IMR-90 (cell line): ENCODE measurements around the gene SLC6A7. TPM values are rescaled to one million over a fixed set of nuclear protein-coding genes. Genes with fewer than 3 reads are reported as not detected.
A peak's percentile ranks its signal among the peaks of the same experiment; 100 is the strongest.

Experiments
- ATAC-seq: fragments of 200-7000 bp; cut with Tn5 transposase; 2 replicates; pipeline ENCODE4 v1.9.1; 2020; ENCODE audit warnings: low read depth, mild to moderate bottlenecking, moderate library complexity
- BruUV-seq: library from RNA; stranded (reverse); fragments of 400-500 nt; replicated peaks from 2 replicates; lab custom pipeline; 2021; lab: Mats Ljungman, UMichigan
- CTCF ChIA-PET: fragments of 300-600 bp; formaldehyde crosslinking; extraction: SDS; loops from one replicate; lab custom pipeline; 2021; ENCODE audit warnings: antibody characterized with exemption; lab: Yijun Ruan, JAX
- POLR2A ChIA-PET: fragments of 300-600 bp; sonication (Branson Sonifier 250); formaldehyde crosslinking; loops from one replicate; lab custom pipeline; 2022; ENCODE audit warnings: antibody characterized with exemption; ENCODE audit not compliant: unreplicated experiment; lab: Charles Lee
- DNase-seq: peaks from one replicate; pipeline ENCODE4 v3.0.0; 2013
- H2AFZ ChIP-seq: replicated peaks from 2 replicates; pipeline ENCODE3; 2013; ENCODE audit warnings: low read length, mild to moderate bottlenecking; ENCODE audit not compliant: poor library complexity
- H2AK5ac ChIP-seq: 2 replicates; pipeline ENCODE4 v1.6.1; 2013; ENCODE audit warnings: low read depth, low read length, inconsistent platforms
- H2AK9ac ChIP-seq: replicated peaks from 2 replicates; pipeline ENCODE3; 2013; ENCODE audit warnings: mild to moderate bottlenecking, low read depth, low read length, moderate library complexity; ENCODE audit not compliant: poor library complexity
- H2BK120ac ChIP-seq: 2 replicates; pipeline ENCODE4 v1.6.1; 2013; ENCODE audit warnings: low read depth, low read length, inconsistent platforms
- H2BK15ac ChIP-seq: 3 replicates; pipeline ENCODE4 v1.6.1; 2013; ENCODE audit warnings: low read depth, low read length, inconsistent platforms
- H2BK20ac ChIP-seq: 2 replicates; pipeline ENCODE4 v1.6.1; 2013; ENCODE audit warnings: low read depth, mild to moderate bottlenecking, inconsistent platforms, low read length, moderate library complexity
- H2BK5ac ChIP-seq: 2 replicates; pipeline ENCODE4 v1.6.1; 2013; ENCODE audit warnings: mild to moderate bottlenecking, low read depth, low read length, inconsistent platforms; ENCODE audit not compliant: poor library complexity, severe bottlenecking
- H3K14ac ChIP-seq: replicated peaks from 2 replicates; pipeline ENCODE4 v1.6.1; 2013; ENCODE audit warnings: low read depth, low read length, inconsistent platforms
- H3K18ac ChIP-seq: 2 replicates; pipeline ENCODE4 v1.6.1; 2013; ENCODE audit warnings: low read depth, low read length, control low read depth
- H3K23ac ChIP-seq: 2 replicates; pipeline ENCODE4 v1.6.1; 2013; ENCODE audit warnings: low read depth, low read length, inconsistent platforms
- H3K27ac ChIP-seq: 2 replicates; pipeline ENCODE4 v1.5.1; 2013; ENCODE audit warnings: mild to moderate bottlenecking, control low read depth, low read length; ENCODE audit not compliant: insufficient read depth
- H3K27me3 ChIP-seq: 2 replicates; pipeline ENCODE4 v1.6.1; 2013; ENCODE audit warnings: low read length; ENCODE audit not compliant: control insufficient read depth, insufficient read depth
- H3K36me3 ChIP-seq: 2 replicates; pipeline ENCODE4 v1.6.1; 2013; ENCODE audit warnings: low read length, mixed read lengths; ENCODE audit not compliant: control insufficient read depth, insufficient read depth
- H3K4ac ChIP-seq: 2 replicates; pipeline ENCODE4 v1.6.1; 2013; ENCODE audit warnings: low read depth, low read length, inconsistent platforms
- H3K4me1 ChIP-seq: 2 replicates; pipeline ENCODE4 v1.6.1; 2013; ENCODE audit warnings: low read length, mixed read lengths; ENCODE audit not compliant: control insufficient read depth, insufficient read depth
- H3K4me2 ChIP-seq: 2 replicates; pipeline ENCODE4 v1.6.1; 2013; ENCODE audit warnings: low read depth, mild to moderate bottlenecking, control low read depth, low read length, moderate library complexity
- H3K4me3 ChIP-seq: 2 replicates; pipeline ENCODE4 v1.5.1; 2013; ENCODE audit warnings: low read depth, mild to moderate bottlenecking, control low read depth, low read length, moderate library complexity; ENCODE audit not compliant: insufficient read depth
- H3K56ac ChIP-seq: 2 replicates; pipeline ENCODE4 v1.6.1; 2013; ENCODE audit warnings: low read length, inconsistent platforms; ENCODE audit not compliant: insufficient read depth; ENCODE audit errors: extremely low read depth
- H3K79me1 ChIP-seq, 2 experiments: 2 replicates each; pipeline ENCODE4 v1.6.1; 2013; ENCODE audit warnings: low read length in 2 of 2, inconsistent platforms in 1 of 2, low read depth in 1 of 2
- H3K9ac ChIP-seq: 2 replicates; pipeline ENCODE4 v1.6.1; 2013; ENCODE audit warnings: low read depth, low read length, control low read depth
- H3K9me1 ChIP-seq: 2 replicates; pipeline ENCODE4 v1.6.1; 2013; ENCODE audit warnings: low read length, inconsistent platforms; ENCODE audit not compliant: insufficient read depth
- H3K9me3 ChIP-seq: 2 replicates; pipeline ENCODE4 v1.6.1; 2013; ENCODE audit warnings: low read length; ENCODE audit not compliant: control insufficient read depth, insufficient read depth
- H4K20me1 ChIP-seq: 2 replicates; pipeline ENCODE4 v1.6.1; 2013; ENCODE audit warnings: low read length, inconsistent platforms; ENCODE audit not compliant: insufficient read depth
- H4K5ac ChIP-seq: 2 replicates; pipeline ENCODE4 v1.6.1; 2013; ENCODE audit warnings: mild to moderate bottlenecking, low read depth, low read length, control low read depth
- H4K8ac ChIP-seq, 2 experiments: 2 replicates each; pipeline ENCODE4 v1.6.1; 2013; ENCODE audit warnings: low read depth in 2 of 2, low read length in 2 of 2, control low read depth in 1 of 2, inconsistent platforms in 1 of 2
- H4K91ac ChIP-seq: 2 replicates; pipeline ENCODE4 v1.6.1; 2013; ENCODE audit warnings: low read depth, low read length, inconsistent platforms; ENCODE audit not compliant: insufficient read depth
- CEBPB ChIP-seq: IDR thresholded peaks from 2 replicates; pipeline ENCODE4 v1.6.1; 2012; ENCODE audit warnings: low read depth, low read length, improper control_type of control experiment
- CHD1 ChIP-seq: IDR thresholded peaks from 2 replicates; pipeline ENCODE4 v1.6.1; 2012; ENCODE audit warnings: low read depth, low read length, improper control_type of control experiment
- ELK1 ChIP-seq: fragments of 150-350 bp; IDR thresholded peaks from 2 replicates; pipeline ENCODE4 v1.6.1; 2016; ENCODE audit warnings: low read depth, mild to moderate bottlenecking, low read length, moderate library complexity, borderline replicate concordance
- MAZ ChIP-seq: IDR thresholded peaks from 2 replicates; pipeline ENCODE4 v1.6.1; 2012; ENCODE audit warnings: low read depth, mild to moderate bottlenecking, low read length, improper control_type of control experiment, moderate library complexity, borderline replicate concordance
- MXI1 ChIP-seq: IDR thresholded peaks from 2 replicates; pipeline ENCODE4 v1.6.1; 2012; ENCODE audit warnings: low read depth, mild to moderate bottlenecking, low read length, moderate library complexity, borderline replicate concordance
- RAD21 ChIP-seq: IDR thresholded peaks from 2 replicates; pipeline ENCODE4 v1.6.1; 2012; ENCODE audit warnings: low read length, improper control_type of control experiment
- RFX5 ChIP-seq: IDR thresholded peaks from 2 replicates; pipeline ENCODE4 v1.8.0; 2012; ENCODE audit warnings: low read depth, mild to moderate bottlenecking, low read length, moderate library complexity
- SMC3 ChIP-seq: fragments of 150-350 bp; IDR thresholded peaks from 2 replicates; pipeline ENCODE4 v1.6.1; 2016; ENCODE audit warnings: low read depth, mild to moderate bottlenecking, antibody characterized with exemption, low read length, moderate library complexity
- WGBS, 2 experiments: methylation state at CpG; one replicate each; pipeline versions ENCODE4 v1.1.5 to v1.1.7; 2013; ENCODE audit warnings: missing lambda C conversion rate in 2 of 2; ENCODE audit not compliant: insufficient read length in 1 of 2; ENCODE audit errors: extremely low coverage in 2 of 2; 5-methylcytosine and 5-hydroxymethylcytosine counted together
- dilution Hi-C: fragments of 300-500 bp; cut with HindIII; formaldehyde crosslinking; loops from one replicate; pipeline ENCODE4 v1.14.3; 2018; ENCODE audit warnings: low sequenced_read_pairs; ENCODE audit not compliant: unreplicated experiment
- in situ Hi-C: fragments of 300-500 bp; cut with MboI; formaldehyde crosslinking; loops from 3 replicates; pipeline ENCODE4 v1.14.3; 2019; ENCODE audit warnings: low sequenced_read_pairs, inconsistent platforms, mixed read lengths
- intact Hi-C: fragments of 100-400 bp; cut with micrococcal nuclease; formaldehyde crosslinking; loops from 2 replicates; pipeline ENCODE4 v1.10.0; 2022
- polyA plus RNA-seq, 3 experiments: library from polyadenylated mRNA; depleted of rRNA; stranded (reverse); fragments of >200 nt; gene quantifications; 2 replicates each; pipeline ENCODE4 v1.2.3, GENCODE V29; 2012; ENCODE audit warnings: low replicate concordance in 1 of 3
- total RNA-seq: library from RNA; depleted of rRNA; stranded (reverse); fragments of >200 nt; gene quantifications from 2 replicates; pipeline ENCODE4 v1.2.3, GENCODE V29; 2012

The SLC6A7 gene
- total and polyA plus RNA-seq, 2 of the 4 experiments (the other 2 are of a cell fraction), result under 0.01 TPM; not detected in 1

- Histone ChIP-seq H2BK20ac (no peak overlapping the region; the same call in 1 of the 2 replicates), H3K23ac (0 out of 2 replicates have a peak overlapping the region, but pooled peaks have one; percentile 6), H3K36me3 (no peaks in the 10 kb centered on the region), H3K4ac (no peak overlapping the region; the same call in 1 of the 2 replicates), H3K27ac (no peak overlapping the region), H2BK5ac (no peak overlapping the region), H3K4me2 (no peak overlapping the region), H4K91ac (no peak overlapping the region), H2BK120ac (peak overlapping the region; percentile 2; the same call in 1 of the 2 replicates), H3K4me3 (no peak overlapping the region), H3K9me1 (peaks cover 12% of the 10 kb centered on the region; the same call in 1 of the 2 replicates), H2BK15ac (no peak overlapping the region), H3K18ac (no peak overlapping the region), H2AFZ (peak overlapping the region; percentile 8), H3K4me1 (peaks cover 6% of the 10 kb centered on the region), H4K5ac (no peak overlapping the region), H3K9ac (no peak overlapping the region), H2AK9ac (peak overlapping the region; percentile 11), H2AK5ac (peak overlapping the region; percentile 67), H3K79me1 (no peaks in the 10 kb centered on the region), H4K20me1 (no peaks in the 10 kb centered on the region; the same call in 1 of the 2 replicates), H3K56ac (no peak overlapping the region), H3K14ac (no peak overlapping the region), H3K9me3 (no peaks in the 10 kb centered on the region), H4K8ac (no peak overlapping the region), H3K27me3 (peaks cover 40% of the 10 kb centered on the region)
- in situ Hi-C loops (no loop called here), dilution Hi-C loops (no loop called here), intact Hi-C loops (no loop called here)
- TF ChIP-seq SMC3 (no peak), ELK1 (no peak), CEBPB (no peak), RFX5 (no peak), MAZ (no peak), CHD1 (no peak), MXI1 (no peak), RAD21 (no peak)
- no peak for ATAC-seq
- no TSS peak for BruUV-seq
- peak; percentile 12 for DNase-seq
- ChIA-PET CTCF (no interaction called here), POLR2A (no interaction called here)
- WGBS, 2 experiments, result 80% methylated on average over 10 of the region's 18 CpGs; no CpG with 5 or more reads in 1 of the 2 experiments
Measured at GRCh38 chr5:150180241-150181026, 9.4 kb upstream of the SLC6A7 start.
